Measurements from ENCODE around the gene HPCAL4.

Gene HPCAL4

GRCh38 chr1:39688706-39689105 lies 2.5 kb downstream of the HPCAL4 start:
- Histone ChIP-seq H3K36me3 (ENCODE audit: control insufficient read depth in 1 of 2, insufficient read depth in 2 of 2, low read length in 2 of 2) (no peaks in the 10 kb centered on the region), H3K4me1 (ENCODE audit: control insufficient read depth in 1 of 2, insufficient read depth in 2 of 2, low read length in 2 of 2) (peaks cover 0 to 21% of the 10 kb centered on the region in 2 donors), H3K9me3 (ENCODE audit: control insufficient read depth in 1 of 2, low read length in 2 of 2) (no peaks in the 10 kb centered on the region), H3K4me3 (ENCODE audit: low read depth in 1 of 2, low read length in 2 of 2) (no peak overlapping the region), H3K27me3 (ENCODE audit: low read depth, low read length) (peaks cover 50% of the 10 kb centered on the region), H3K27ac (ENCODE audit: low read length) (no peak overlapping the region)

GRCh38 chr1:39687243-39687642 lies 4.0 kb downstream of the HPCAL4 start:
- H3K36me3 ChIP-seq (ENCODE audit: control insufficient read depth in 1 of 2, insufficient read depth in 2 of 2, low read length in 2 of 2), result no peaks in the 10 kb centered on the region
- no peaks in the 10 kb centered on the region for H3K9me3 ChIP-seq (ENCODE audit: control insufficient read depth in 1 of 2, low read length in 2 of 2)
- H3K27ac ChIP-seq (ENCODE audit: low read length), result no peak overlapping the region
- H3K27me3 ChIP-seq (ENCODE audit: low read depth, low read length), result peaks cover 46% of the 10 kb centered on the region
- peaks cover 0 to 15% of the 10 kb centered on the region in 2 donors for H3K4me1 ChIP-seq (ENCODE audit: control insufficient read depth in 1 of 2, insufficient read depth in 2 of 2, low read length in 2 of 2)
- no peak overlapping the region for H3K4me3 ChIP-seq (ENCODE audit: low read depth in 1 of 2, low read length in 2 of 2)

GRCh38 chr1:39685071-39685470 lies 6.2 kb downstream of the HPCAL4 start:
- Histone ChIP-seq H3K36me3 (ENCODE audit: control insufficient read depth in 1 of 2, insufficient read depth in 2 of 2, low read length in 2 of 2) (no peaks in the 10 kb centered on the region), H3K9me3 (ENCODE audit: control insufficient read depth in 1 of 2, low read length in 2 of 2) (no peaks in the 10 kb centered on the region), H3K4me1 (ENCODE audit: control insufficient read depth in 1 of 2, insufficient read depth in 2 of 2, low read length in 2 of 2) (no peaks in the 10 kb centered on the region), H3K4me3 (ENCODE audit: low read depth in 1 of 2, low read length in 2 of 2) (no peak overlapping the region), H3K27ac (ENCODE audit: low read length) (no peak overlapping the region), H3K27me3 (ENCODE audit: low read depth, low read length) (peaks cover 40% of the 10 kb centered on the region)

GRCh38 chr1:39684313-39684664 lies 6.9 kb downstream of the HPCAL4 start:
- Histone ChIP-seq H3K27ac (ENCODE audit: low read length) (no peak overlapping the region), H3K9me3 (ENCODE audit: control insufficient read depth in 1 of 2, low read length in 2 of 2) (no peaks in the 10 kb centered on the region), H3K4me1 (ENCODE audit: control insufficient read depth in 1 of 2, insufficient read depth in 2 of 2, low read length in 2 of 2) (no peaks in the 10 kb centered on the region), H3K4me3 (ENCODE audit: low read depth in 1 of 2, low read length in 2 of 2) (no peak overlapping the region), H3K36me3 (ENCODE audit: control insufficient read depth in 1 of 2, insufficient read depth in 2 of 2, low read length in 2 of 2) (no peaks in the 10 kb centered on the region), H3K27me3 (ENCODE audit: low read depth, low read length) (peaks cover 33% of the 10 kb centered on the region)

- Histone ChIP-seq H3K27ac (ENCODE audit: low read length) (no peak overlapping the region), H3K27me3 (ENCODE audit: low read depth, low read length) (peaks cover 32% of the 10 kb centered on the region), H3K36me3 (ENCODE audit: control insufficient read depth in 1 of 2, insufficient read depth in 2 of 2, low read length in 2 of 2) (no peaks in the 10 kb centered on the region), H3K9me3 (ENCODE audit: control insufficient read depth in 1 of 2, low read length in 2 of 2) (no peaks in the 10 kb centered on the region), H3K4me3 (ENCODE audit: low read depth in 1 of 2, low read length in 2 of 2) (no peak overlapping the region), H3K4me1 (ENCODE audit: control insufficient read depth in 1 of 2, insufficient read depth in 2 of 2, low read length in 2 of 2) (no peaks in the 10 kb centered on the region)
These were observed 7.5 kb downstream of the HPCAL4 start for GRCh38 chr1:39683591-39684312.

- Histone ChIP-seq H3K4me1 (ENCODE audit: control insufficient read depth in 1 of 2, insufficient read depth in 2 of 2, low read length in 2 of 2) (no peaks in the 10 kb centered on the region), H3K36me3 (ENCODE audit: control insufficient read depth in 1 of 2, insufficient read depth in 2 of 2, low read length in 2 of 2) (no peaks in the 10 kb centered on the region), H3K27me3 (ENCODE audit: low read depth, low read length) (peaks cover 30% of the 10 kb centered on the region), H3K27ac (ENCODE audit: low read length) (no peak overlapping the region), H3K4me3 (ENCODE audit: low read depth in 1 of 2, low read length in 2 of 2) (no peak overlapping the region), H3K9me3 (ENCODE audit: control insufficient read depth in 1 of 2, low read length in 2 of 2) (no peaks in the 10 kb centered on the region)
These were observed 9.2 kb downstream of the HPCAL4 start for GRCh38 chr1:39681999-39682398.

- Histone ChIP-seq H3K4me1 (ENCODE audit: control insufficient read depth in 1 of 2, insufficient read depth in 2 of 2, low read length in 2 of 2) (no peaks in the 10 kb centered on the region), H3K27ac (ENCODE audit: low read length) (no peak overlapping the region), H3K36me3 (ENCODE audit: control insufficient read depth in 1 of 2, insufficient read depth in 2 of 2, low read length in 2 of 2) (no peaks in the 10 kb centered on the region), H3K9me3 (ENCODE audit: control insufficient read depth in 1 of 2, low read length in 2 of 2) (no peaks in the 10 kb centered on the region), H3K4me3 (ENCODE audit: low read depth in 1 of 2, low read length in 2 of 2) (no peak overlapping the region), H3K27me3 (ENCODE audit: low read depth, low read length) (peaks cover 23% of the 10 kb centered on the region)
These were observed 9.9 kb downstream of the HPCAL4 start for GRCh38 chr1:39681294-39681693.

- H3K36me3 ChIP-seq (ENCODE audit: control insufficient read depth in 1 of 2, insufficient read depth in 2 of 2, low read length in 2 of 2), result no peaks in the 10 kb centered on the region
- peaks cover 22% of the 10 kb centered on the region for H3K27me3 ChIP-seq (ENCODE audit: low read depth, low read length)
- no peaks in the 10 kb centered on the region for H3K4me1 ChIP-seq (ENCODE audit: control insufficient read depth in 1 of 2, insufficient read depth in 2 of 2, low read length in 2 of 2)
- no peak overlapping the region for H3K27ac ChIP-seq (ENCODE audit: low read length)
- no peaks in the 10 kb centered on the region for H3K9me3 ChIP-seq (ENCODE audit: control insufficient read depth in 1 of 2, low read length in 2 of 2)
- no peak overlapping the region for H3K4me3 ChIP-seq (ENCODE audit: low read depth in 1 of 2, low read length in 2 of 2)
These were observed 10.5 kb downstream of the HPCAL4 start for GRCh38 chr1:39680751-39681150.

GRCh38 chr1:39679821-39680220 lies 11.4 kb downstream of the HPCAL4 start:
- Histone ChIP-seq H3K36me3 (ENCODE audit: control insufficient read depth in 1 of 2, insufficient read depth in 2 of 2, low read length in 2 of 2) (no peaks in the 10 kb centered on the region), H3K27ac (ENCODE audit: low read length) (no peak overlapping the region), H3K4me1 (ENCODE audit: control insufficient read depth in 1 of 2, insufficient read depth in 2 of 2, low read length in 2 of 2) (no peaks in the 10 kb centered on the region), H3K4me3 (ENCODE audit: low read depth in 1 of 2, low read length in 2 of 2) (no peak overlapping the region), H3K9me3 (ENCODE audit: control insufficient read depth in 1 of 2, low read length in 2 of 2) (no peaks in the 10 kb centered on the region), H3K27me3 (ENCODE audit: low read depth, low read length) (peaks cover 20% of the 10 kb centered on the region)

GRCh38 chr1:39678889-39679288 lies 12.3 kb downstream of the HPCAL4 start:
- H3K9me3 ChIP-seq (ENCODE audit: control insufficient read depth in 1 of 2, low read length in 2 of 2), result no peaks in the 10 kb centered on the region
- no peak overlapping the region for H3K4me3 ChIP-seq (ENCODE audit: low read depth in 1 of 2, low read length in 2 of 2)
- H3K27me3 ChIP-seq (ENCODE audit: low read depth, low read length), result peaks cover 14% of the 10 kb centered on the region
- H3K4me1 ChIP-seq (ENCODE audit: control insufficient read depth in 1 of 2, insufficient read depth in 2 of 2, low read length in 2 of 2), result no peaks in the 10 kb centered on the region
- no peaks in the 10 kb centered on the region for H3K36me3 ChIP-seq (ENCODE audit: control insufficient read depth in 1 of 2, insufficient read depth in 2 of 2, low read length in 2 of 2)
- H3K27ac ChIP-seq (ENCODE audit: low read length), result no peak overlapping the region

GRCh38 chr1:39677645-39678044 lies 13.6 kb downstream of the HPCAL4 start:
- no peaks in the 10 kb centered on the region for H3K36me3 ChIP-seq (ENCODE audit: control insufficient read depth in 1 of 2, insufficient read depth in 2 of 2, low read length in 2 of 2)
- no peak overlapping the region for H3K27ac ChIP-seq (ENCODE audit: low read length)
- no peak overlapping the region for H3K4me3 ChIP-seq (ENCODE audit: low read depth in 1 of 2, low read length in 2 of 2)
- peaks cover 0 to 2% of the 10 kb centered on the region in 2 donors for H3K4me1 ChIP-seq (ENCODE audit: control insufficient read depth in 1 of 2, insufficient read depth in 2 of 2, low read length in 2 of 2)
- H3K9me3 ChIP-seq (ENCODE audit: control insufficient read depth in 1 of 2, low read length in 2 of 2), result no peaks in the 10 kb centered on the region
- H3K27me3 ChIP-seq (ENCODE audit: low read depth, low read length), result peaks cover 13% of the 10 kb centered on the region

GRCh38 chr1:39676948-39677548 lies 14.2 kb downstream of the HPCAL4 start:
- Histone ChIP-seq H3K4me1 (ENCODE audit: control insufficient read depth in 1 of 2, insufficient read depth in 2 of 2, low read length in 2 of 2) (peaks cover 0 to 8% of the 10 kb centered on the region in 2 donors), H3K9me3 (ENCODE audit: control insufficient read depth in 1 of 2, low read length in 2 of 2) (no peaks in the 10 kb centered on the region), H3K27me3 (ENCODE audit: low read depth, low read length) (peaks cover 10% of the 10 kb centered on the region), H3K36me3 (ENCODE audit: control insufficient read depth in 1 of 2, insufficient read depth in 2 of 2, low read length in 2 of 2) (no peaks in the 10 kb centered on the region), H3K4me3 (ENCODE audit: low read depth in 1 of 2, low read length in 2 of 2) (no peak overlapping the region), H3K27ac (ENCODE audit: low read length) (no peak overlapping the region)
